ENCODE measurements around the gene COL6A1. TPM values are rescaled to one million over a fixed set of nuclear protein-coding genes. Genes with fewer than 3 reads are reported as not detected.

COL6A1 gene
- total RNA-seq, 1 experiment from 2014 or later: 19.7 TPM

DNA sequence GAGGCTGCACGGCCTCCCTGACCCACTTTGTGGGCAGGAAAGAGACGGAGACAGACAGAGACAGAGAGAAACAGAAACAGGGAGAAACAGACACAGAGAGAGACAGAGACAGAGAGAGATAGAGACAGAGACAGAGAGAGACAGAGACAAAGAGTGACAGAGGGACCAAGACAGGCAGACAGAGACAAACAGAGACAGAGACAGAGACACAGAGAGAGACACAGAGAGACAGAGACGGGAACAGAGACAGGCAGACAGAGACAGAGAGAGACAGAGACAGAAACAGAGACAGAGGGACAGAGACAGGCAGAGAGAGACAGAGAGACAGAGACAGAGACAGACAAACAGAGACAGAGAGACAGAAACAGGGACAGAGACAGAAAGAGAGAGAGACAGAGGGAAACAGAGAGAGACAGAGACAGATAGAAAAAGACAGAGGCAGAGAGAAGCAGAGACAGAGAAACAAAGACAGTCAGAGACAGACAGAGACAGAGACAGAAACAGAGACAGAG is 3.1 kb downstream of the COL6A1 start:
- H3K27ac ChIP-seq (ENCODE audit: low read depth, low read length, poor library complexity, severe bottlenecking): no peak overlapping the region
- POLR2A ChIA-PET (ENCODE audit: low non-redundant PET): no interaction called here

DNA sequence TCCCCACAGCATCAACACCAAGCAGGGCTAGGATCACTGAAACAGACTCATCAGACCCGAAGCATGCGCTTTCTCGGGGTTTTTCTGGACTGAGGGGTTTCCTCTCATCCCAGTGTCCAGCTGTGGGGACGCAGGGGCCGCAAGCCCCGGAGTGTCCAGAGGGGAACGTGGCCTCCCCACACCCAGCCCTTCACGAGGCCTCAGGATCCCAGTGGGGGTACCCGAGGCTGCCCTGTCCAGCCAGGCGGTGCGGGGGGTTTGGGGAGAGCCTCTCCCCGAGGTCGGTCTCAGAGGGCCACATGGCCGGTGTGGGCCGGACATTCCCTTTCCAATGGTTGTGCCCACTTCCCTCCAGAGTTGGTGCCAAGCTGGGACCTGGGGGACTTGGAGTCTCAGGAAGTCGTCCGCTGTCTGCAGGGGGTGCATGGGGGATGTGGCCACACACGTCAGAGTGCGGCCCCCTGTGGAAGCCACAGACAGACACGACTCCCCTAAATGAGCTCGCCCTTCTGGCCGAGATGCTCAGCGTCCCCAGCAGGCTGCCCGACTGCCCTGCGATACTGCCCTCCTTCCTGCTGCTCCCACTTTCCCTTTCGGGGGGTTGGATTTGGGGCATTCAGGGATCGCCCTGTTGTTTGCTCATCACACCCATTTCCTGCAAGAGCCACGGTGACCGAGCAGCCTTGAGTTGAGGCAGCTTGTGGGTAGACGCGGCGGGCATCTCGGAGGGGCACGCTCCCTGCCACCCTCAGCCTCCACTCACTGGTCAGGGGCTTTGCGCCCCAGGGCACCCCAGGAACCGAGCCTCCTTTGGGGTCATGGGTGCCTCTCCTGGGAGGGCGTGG is 4.1 kb downstream of the COL6A1 start:
- TF ChIP-seq, protein P1, sequence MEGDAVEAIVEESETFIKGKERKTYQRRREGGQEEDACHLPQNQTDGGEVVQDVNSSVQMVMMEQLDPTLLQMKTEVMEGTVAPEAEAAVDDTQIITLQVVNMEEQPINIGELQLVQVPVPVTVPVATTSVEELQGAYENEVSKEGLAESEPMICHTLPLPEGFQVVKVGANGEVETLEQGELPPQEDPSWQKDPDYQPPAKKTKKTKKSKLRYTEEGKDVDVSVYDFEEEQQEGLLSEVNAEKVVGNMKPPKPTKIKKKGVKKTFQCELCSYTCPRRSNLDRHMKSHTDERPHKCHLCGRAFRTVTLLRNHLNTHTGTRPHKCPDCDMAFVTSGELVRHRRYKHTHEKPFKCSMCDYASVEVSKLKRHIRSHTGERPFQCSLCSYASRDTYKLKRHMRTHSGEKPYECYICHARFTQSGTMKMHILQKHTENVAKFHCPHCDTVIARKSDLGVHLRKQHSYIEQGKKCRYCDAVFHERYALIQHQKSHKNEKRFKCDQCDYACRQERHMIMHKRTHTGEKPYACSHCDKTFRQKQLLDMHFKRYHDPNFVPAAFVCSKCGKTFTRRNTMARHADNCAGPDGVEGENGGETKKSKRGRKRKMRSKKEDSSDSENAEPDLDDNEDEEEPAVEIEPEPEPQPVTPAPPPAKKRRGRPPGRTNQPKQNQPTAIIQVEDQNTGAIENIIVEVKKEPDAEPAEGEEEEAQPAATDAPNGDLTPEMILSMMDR (conservative IDR thresholded peaks at IDR 0.05; ENCODE audit: low read depth, low read length): no peak
- TF ChIP-seq EZH2 (IDR thresholded peaks at IDR 0.05; ENCODE audit: borderline replicate concordance, low read depth, low read length, poor library complexity, severe bottlenecking): no peak

More for the DNA sequence above, 3.1 kb downstream of the COL6A1 start:
- TF ChIP-seq, protein P1 (conservative IDR thresholded peaks at IDR 0.05; ENCODE audit: low read depth, low read length): no peak
- no peak for TF ChIP-seq EZH2 (IDR thresholded peaks at IDR 0.05; ENCODE audit: borderline replicate concordance, low read depth, low read length, poor library complexity, severe bottlenecking)
- no TSS peak for BruUV-seq (replicated peaks)
- intact Hi-C loops (cut with micrococcal nuclease; ENCODE audit: unreplicated experiment): no loop called here
- Histone ChIP-seq H3K27me3 (replicated peaks; ENCODE audit: insufficient read depth, low read depth, low read length, poor library complexity) (no peaks in the 10 kb centered on the region), H3K36me3 (ENCODE audit: insufficient read depth, low read length, poor library complexity, severe bottlenecking) (no peaks in the 10 kb centered on the region), H3K4me1 (ENCODE audit: insufficient read depth, low read length, poor library complexity, severe bottlenecking) (peaks cover 6% of the 10 kb centered on the region), H3K4me3 (ENCODE audit: low read depth, low read length, poor library complexity, severe bottlenecking) (no peak overlapping the region), H3K9me3 (ENCODE audit: low read depth, low read length, poor library complexity, severe bottlenecking) (no peaks in the 10 kb centered on the region)
- CTCF ChIA-PET: no interaction called here
- DNase-seq (ENCODE audit: low spot score): no peak

DNA sequence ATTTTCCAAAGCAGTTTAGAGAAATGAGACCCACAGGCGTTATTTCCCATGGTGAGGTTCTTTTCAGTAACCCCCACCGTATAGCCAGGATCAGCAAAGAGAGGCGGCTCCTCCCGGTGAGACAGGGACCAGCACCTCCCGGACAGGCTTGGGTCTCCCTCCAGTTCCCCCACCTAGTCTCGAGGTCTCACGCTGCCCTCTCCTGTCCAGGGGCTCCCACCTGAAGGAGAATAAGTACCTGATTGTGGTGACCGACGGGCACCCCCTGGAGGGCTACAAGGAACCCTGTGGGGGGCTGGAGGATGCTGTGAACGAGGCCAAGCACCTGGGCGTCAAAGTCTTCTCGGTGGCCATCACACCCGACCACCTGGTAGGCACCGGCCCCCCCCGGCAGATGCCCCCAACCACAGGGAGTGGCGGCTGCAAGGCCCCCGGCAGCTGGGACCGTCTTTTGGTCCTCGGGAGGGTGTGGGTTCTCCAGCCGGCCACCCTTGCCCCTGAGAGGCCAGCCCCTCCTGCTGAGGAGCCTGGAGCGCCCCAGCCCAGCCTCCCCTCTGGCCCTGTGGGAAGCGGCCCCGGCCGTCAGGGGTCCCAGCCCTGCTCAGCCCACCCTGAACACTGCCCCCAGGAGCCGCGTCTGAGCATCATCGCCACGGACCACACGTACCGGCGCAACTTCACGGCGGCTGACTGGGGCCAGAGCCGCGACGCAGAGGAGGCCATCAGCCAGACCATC is 4.9 kb downstream of the COL6A1 start:
- intact Hi-C loops (cut with micrococcal nuclease; ENCODE audit: unreplicated experiment): no loop called here
- no peaks in the 10 kb centered on the region for H3K4me1 ChIP-seq (ENCODE audit: insufficient read depth, low read length, poor library complexity, severe bottlenecking)
- H3K27ac ChIP-seq (ENCODE audit: low read depth, low read length, poor library complexity, severe bottlenecking): no peak overlapping the region
- BruUV-seq (replicated peaks): no TSS peak
- no peaks in the 10 kb centered on the region for H3K9me3 ChIP-seq (ENCODE audit: low read depth, low read length, poor library complexity, severe bottlenecking)
- H3K4me3 ChIP-seq (ENCODE audit: low read depth, low read length, poor library complexity, severe bottlenecking): no peak overlapping the region
- DNase-seq (ENCODE audit: low spot score): no peak
- H3K36me3 ChIP-seq (ENCODE audit: insufficient read depth, low read length, poor library complexity, severe bottlenecking): no peaks in the 10 kb centered on the region
- ChIA-PET CTCF (no interaction called here), POLR2A (ENCODE audit: low non-redundant PET) (no interaction called here)
- H3K27me3 ChIP-seq (replicated peaks; ENCODE audit: insufficient read depth, low read depth, low read length, poor library complexity): no peaks in the 10 kb centered on the region
- no peak for TF ChIP-seq EZH2 (IDR thresholded peaks at IDR 0.05; ENCODE audit: borderline replicate concordance, low read depth, low read length, poor library complexity, severe bottlenecking)
- TF ChIP-seq, protein P1 (conservative IDR thresholded peaks at IDR 0.05; ENCODE audit: low read depth, low read length): no peak

More for the DNA sequence above, 4.1 kb downstream of the COL6A1 start:
- ChIA-PET CTCF (no interaction called here), POLR2A (ENCODE audit: low non-redundant PET) (no interaction called here)
- intact Hi-C loops (cut with micrococcal nuclease; ENCODE audit: unreplicated experiment): no loop called here
- Histone ChIP-seq H3K27me3 (replicated peaks; ENCODE audit: insufficient read depth, low read depth, low read length, poor library complexity) (no peaks in the 10 kb centered on the region), H3K36me3 (ENCODE audit: insufficient read depth, low read length, poor library complexity, severe bottlenecking) (no peaks in the 10 kb centered on the region), H3K27ac (ENCODE audit: low read depth, low read length, poor library complexity, severe bottlenecking) (no peak overlapping the region), H3K4me1 (ENCODE audit: insufficient read depth, low read length, poor library complexity, severe bottlenecking) (peaks cover 4% of the 10 kb centered on the region), H3K9me3 (ENCODE audit: low read depth, low read length, poor library complexity, severe bottlenecking) (no peaks in the 10 kb centered on the region), H3K4me3 (ENCODE audit: low read depth, low read length, poor library complexity, severe bottlenecking) (no peak overlapping the region)
- no TSS peak for BruUV-seq (replicated peaks)
- no peak for DNase-seq (ENCODE audit: low spot score)
